Measurements from ENCODE around the gene ATG10. TPM values are rescaled to one million over a fixed set of nuclear protein-coding genes. Genes with fewer than 3 reads are reported as not detected.

Gene ATG10
- total RNA-seq, 1 experiment from 2014 or later: 11.8 TPM

- Histone ChIP-seq H3K9me3 (ENCODE audit: low read length) (no peaks in the 10 kb centered on the region), H3F3A (ENCODE audit: low read length, unreplicated experiment) (no peaks in the 10 kb centered on the region), H3K4me1 (ENCODE audit: insufficient read depth, low read length) (no peaks in the 10 kb centered on the region), H3K9ac (ENCODE audit: low read length) (no peak overlapping the region), H3K36me3 (ENCODE audit: low read depth, low read length) (no peaks in the 10 kb centered on the region), H3K79me2 (ENCODE audit: low read length) (no peaks in the 10 kb centered on the region), H3K27me3 (ENCODE audit: low read length) (no peaks in the 10 kb centered on the region), H3K9me2 (replicated peaks; ENCODE audit: low read length) (no peaks in the 10 kb centered on the region), H2AFZ (ENCODE audit: low read length) (no peak overlapping the region), H3K4me3 (ENCODE audit: low read length) (no peak overlapping the region), H3K27ac (ENCODE audit: low read length) (no peak overlapping the region), H3K4me2 (ENCODE audit: low read length) (no peak overlapping the region), H4K20me1 (ENCODE audit: low read length) (no peaks in the 10 kb centered on the region)
- BruUV-seq (replicated peaks): no TSS peak
- POLR2A ChIA-PET (ENCODE audit: unreplicated experiment): no interaction called here
- CTCF ChIA-PET: no interaction called here
- intact Hi-C loops (cut with micrococcal nuclease): no loop called here
- ATAC-seq (no peak), DNase-seq (no peak)
- TF ChIP-seq EZH2 (IDR thresholded peaks at IDR 0.05; ENCODE audit: low read length, unreplicated experiment) (no peak), CTCF (conservative IDR thresholded peaks at IDR 0.05; ENCODE audit: low read depth, low read length) (no peak), EZH2phosphoT487 (IDR thresholded peaks at IDR 0.05; ENCODE audit: borderline replicate concordance, low read length) (no peak)
Observed at GRCh38 chr5:82152978-82153481, 181.2 kb downstream of the ATG10 start.

GRCh38 chr5:82154776-82155175, 183.0 kb downstream of the ATG10 start:
- H3K27me3 ChIP-seq (ENCODE audit: low read length): no peaks in the 10 kb centered on the region
- ChIA-PET CTCF (no interaction called here), POLR2A (ENCODE audit: unreplicated experiment) (no interaction called here)
- no peak overlapping the region for H3K4me3 ChIP-seq (ENCODE audit: low read length)
- H3K9ac ChIP-seq (ENCODE audit: low read length): no peak overlapping the region
- H3K4me1 ChIP-seq (ENCODE audit: insufficient read depth, low read length): peaks cover 7% of the 10 kb centered on the region; the same call in 1 of the 2 replicates
- no peak overlapping the region for H3K27ac ChIP-seq (ENCODE audit: low read length)
- ATAC-seq (no peak), DNase-seq (no peak)
- BruUV-seq (replicated peaks): no TSS peak
- H3F3A ChIP-seq (ENCODE audit: low read length, unreplicated experiment): no peaks in the 10 kb centered on the region
- H3K36me3 ChIP-seq (ENCODE audit: low read depth, low read length): no peaks in the 10 kb centered on the region
- H3K9me2 ChIP-seq (replicated peaks; ENCODE audit: low read length): no peaks in the 10 kb centered on the region
- H3K4me2 ChIP-seq (ENCODE audit: low read length): no peak overlapping the region
- no peaks in the 10 kb centered on the region for H4K20me1 ChIP-seq (ENCODE audit: low read length)
- intact Hi-C loops (cut with micrococcal nuclease): no loop called here
- no peaks in the 10 kb centered on the region for H3K79me2 ChIP-seq (ENCODE audit: low read length)
- TF ChIP-seq CTCF (conservative IDR thresholded peaks at IDR 0.05; ENCODE audit: low read depth, low read length): no peak
- TF ChIP-seq EZH2phosphoT487 (IDR thresholded peaks at IDR 0.05; ENCODE audit: borderline replicate concordance, low read length): no peak
- no peak for TF ChIP-seq EZH2 (IDR thresholded peaks at IDR 0.05; ENCODE audit: low read length, unreplicated experiment)
- H2AFZ ChIP-seq (ENCODE audit: low read length): no peak overlapping the region
- no peaks in the 10 kb centered on the region for H3K9me3 ChIP-seq (ENCODE audit: low read length)

- no peaks in the 10 kb centered on the region for H3K27me3 ChIP-seq (ENCODE audit: low read length)
- H3K4me1 ChIP-seq (ENCODE audit: insufficient read depth, low read length): peaks cover 7% of the 10 kb centered on the region; the same call in 1 of the 2 replicates
- no peak for DNase-seq
- H3K36me3 ChIP-seq (ENCODE audit: low read depth, low read length): no peaks in the 10 kb centered on the region
- no peaks in the 10 kb centered on the region for H4K20me1 ChIP-seq (ENCODE audit: low read length)
- CTCF ChIA-PET: no interaction called here
- H3K4me2 ChIP-seq (ENCODE audit: low read length): no peak overlapping the region
- intact Hi-C loops (cut with micrococcal nuclease): no loop called here
- BruUV-seq (replicated peaks): no TSS peak
- no peak overlapping the region for H3K4me3 ChIP-seq (ENCODE audit: low read length)
- no peaks in the 10 kb centered on the region for H3F3A ChIP-seq (ENCODE audit: low read length, unreplicated experiment)
- ATAC-seq: no peak
- H3K9me2 ChIP-seq (replicated peaks; ENCODE audit: low read length): no peaks in the 10 kb centered on the region
- no peak for TF ChIP-seq CTCF (conservative IDR thresholded peaks at IDR 0.05; ENCODE audit: low read depth, low read length)
- no peak for TF ChIP-seq EZH2 (IDR thresholded peaks at IDR 0.05; ENCODE audit: low read length, unreplicated experiment)
- no peak for TF ChIP-seq EZH2phosphoT487 (IDR thresholded peaks at IDR 0.05; ENCODE audit: borderline replicate concordance, low read length)
- POLR2A ChIA-PET (ENCODE audit: unreplicated experiment): no interaction called here
- no peak overlapping the region for H3K9ac ChIP-seq (ENCODE audit: low read length)
- no peaks in the 10 kb centered on the region for H3K79me2 ChIP-seq (ENCODE audit: low read length)
- no peak overlapping the region for H2AFZ ChIP-seq (ENCODE audit: low read length)
- no peak overlapping the region for H3K27ac ChIP-seq (ENCODE audit: low read length)
- no peaks in the 10 kb centered on the region for H3K9me3 ChIP-seq (ENCODE audit: low read length)
Observed at GRCh38 chr5:82155305-82155704, 183.5 kb downstream of the ATG10 start.
